HuH-7.5 (cell line): Measurements from ENCODE around the gene HIBCH.
"Not testable (repeated sequence)": the region's sequence is repeated elsewhere in the genome, so short reads cannot be mapped to it uniquely, and the experiment has no call there.

Experiments used
- DNase-seq: peaks from one replicate; pipeline ENCODE4 v3.0.0; 2011; ENCODE audit warnings: low spot score

The HIBCH gene

GRCh38 chr2:190184460-190184859, 135.2 kb downstream of the HIBCH start:
- no peak for DNase-seq

GRCh38 chr2:190183539-190183938, 136.1 kb downstream of the HIBCH start:
- no peak for DNase-seq

- no peak for DNase-seq
Measured at GRCh38 chr2:190182071-190182524, 137.5 kb downstream of the HIBCH start.

- no peak for DNase-seq
Measured at GRCh38 chr2:190181123-190181669, 138.4 kb downstream of the HIBCH start.

GRCh38 chr2:190180313-190181122, 139.1 kb downstream of the HIBCH start:
- peak; percentile 77 for DNase-seq

GRCh38 chr2:190179754-190180312, 139.8 kb downstream of the HIBCH start:
- DNase-seq = no peak

GRCh38 chr2:190178066-190178722, 141.4 kb downstream of the HIBCH start:
- no peak for DNase-seq

- no peak for DNase-seq
Measured at GRCh38 chr2:190177249-190178040, 142.2 kb downstream of the HIBCH start.

- DNase-seq = no peak
Measured at GRCh38 chr2:190173392-190173791, 146.2 kb downstream of the HIBCH start.

- no peak for DNase-seq
Measured at GRCh38 chr2:190170673-190171072, 149.0 kb downstream of the HIBCH start.

GRCh38 chr2:190169221-190170072, 150.2 kb downstream of the HIBCH start:
- DNase-seq = no peak

GRCh38 chr2:190167702-190168101, 151.9 kb downstream of the HIBCH start:
- no peak for DNase-seq

- no peak for DNase-seq
Measured at GRCh38 chr2:190165491-190165890, 154.1 kb downstream of the HIBCH start.

- DNase-seq = no peak
Measured at GRCh38 chr2:190162851-190163250, 156.8 kb downstream of the HIBCH start.

- DNase-seq = no peak
Measured at GRCh38 chr2:190159453-190159852, 160.2 kb downstream of the HIBCH start.

GRCh38 chr2:190158798-190159434, 160.7 kb downstream of the HIBCH start:
- no peak for DNase-seq

- DNase-seq = not testable (repeated sequence)
Measured at GRCh38 chr2:190157613-190158528, 161.8 kb downstream of the HIBCH start.

- no peak for DNase-seq
Measured at GRCh38 chr2:190156530-190157212, 163.0 kb downstream of the HIBCH start.
